Measurements from ENCODE around the gene TRIP4. TPM values are rescaled to one million over a fixed set of nuclear protein-coding genes. Genes with fewer than 3 reads are reported as not detected.

TRIP4 gene
- total and polyA plus RNA-seq, 12 donors: 12.8 to 20.0 (median 17.3) TPM

DNA sequence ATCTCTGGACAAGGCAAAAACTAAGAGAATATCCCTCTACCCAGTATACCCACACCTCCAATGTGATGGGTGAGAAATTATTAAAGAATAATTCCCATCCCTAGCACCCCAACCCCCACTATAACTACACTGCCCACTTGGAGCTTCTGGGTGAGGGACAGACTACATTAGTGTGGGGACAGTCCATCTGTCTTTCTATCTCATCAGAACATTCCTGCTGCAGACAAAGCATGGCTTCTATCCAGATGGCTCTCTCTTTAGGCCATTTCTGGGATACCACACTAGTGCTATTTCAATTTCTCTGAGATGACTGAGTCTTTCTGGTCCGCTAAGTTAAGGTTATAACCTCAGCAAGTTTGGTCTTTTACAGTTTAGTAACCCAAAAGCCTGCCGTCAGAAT, 38.3 kb upstream of the TRIP4 start:
- 90 to 97% methylated on average over 2 of the region's 2 CpGs for whole genome bisulfite sequencing, 2 donors

GRCh38 chr15:64351265-64351664, 36.4 kb upstream of the TRIP4 start:
- ATAC-seq (no peak), DNase-seq (no peak)
- intact Hi-C loops (cut with DNase I): loop anchor here in 4 of 10 donors (10.0 kb wide), 2 partner anchors 136 to 186 kb away; partner anchors contain the start of gene PPIB (in 1 of the 4)
- TF ChIP-seq, protein P1, sequence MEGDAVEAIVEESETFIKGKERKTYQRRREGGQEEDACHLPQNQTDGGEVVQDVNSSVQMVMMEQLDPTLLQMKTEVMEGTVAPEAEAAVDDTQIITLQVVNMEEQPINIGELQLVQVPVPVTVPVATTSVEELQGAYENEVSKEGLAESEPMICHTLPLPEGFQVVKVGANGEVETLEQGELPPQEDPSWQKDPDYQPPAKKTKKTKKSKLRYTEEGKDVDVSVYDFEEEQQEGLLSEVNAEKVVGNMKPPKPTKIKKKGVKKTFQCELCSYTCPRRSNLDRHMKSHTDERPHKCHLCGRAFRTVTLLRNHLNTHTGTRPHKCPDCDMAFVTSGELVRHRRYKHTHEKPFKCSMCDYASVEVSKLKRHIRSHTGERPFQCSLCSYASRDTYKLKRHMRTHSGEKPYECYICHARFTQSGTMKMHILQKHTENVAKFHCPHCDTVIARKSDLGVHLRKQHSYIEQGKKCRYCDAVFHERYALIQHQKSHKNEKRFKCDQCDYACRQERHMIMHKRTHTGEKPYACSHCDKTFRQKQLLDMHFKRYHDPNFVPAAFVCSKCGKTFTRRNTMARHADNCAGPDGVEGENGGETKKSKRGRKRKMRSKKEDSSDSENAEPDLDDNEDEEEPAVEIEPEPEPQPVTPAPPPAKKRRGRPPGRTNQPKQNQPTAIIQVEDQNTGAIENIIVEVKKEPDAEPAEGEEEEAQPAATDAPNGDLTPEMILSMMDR (IDR thresholded peaks at IDR 0.05): no peak
- Histone ChIP-seq H3K36me3 (peaks cover 0 to 34% (median 0%) of the 10 kb centered on the region in 9 donors), H3K27me3 (no peaks in the 10 kb centered on the region), H3K9me3 (no peaks in the 10 kb centered on the region), H3K27ac (peak overlapping the region in 1 of 10 donors; percentile 32), H3K4me3 (no peak overlapping the region), H3K4me1 (peaks cover 0 to 38% (median 17%) of the 10 kb centered on the region in 9 donors)
- 66 to 76% methylated on average over 7 of the region's 7 CpGs for WGBS, 2 donors

More for the DNA sequence above, 38.3 kb upstream of the TRIP4 start:
- H3K4me3 ChIP-seq: no peak overlapping the region
- no peak overlapping the region for H3K27ac ChIP-seq
- H3K4me1 ChIP-seq: peaks cover 0 to 33% (median 14%) of the 10 kb centered on the region in 9 donors
- ATAC-seq (peak in 2 of 8 donors; percentile 28 to 33), DNase-seq (no peak)
- peaks cover 0 to 34% (median 0%) of the 10 kb centered on the region in 9 donors for H3K36me3 ChIP-seq
- intact Hi-C loops (cut with DNase I): no loop called here
- TF ChIP-seq, protein P1 (IDR thresholded peaks at IDR 0.05): no peak
- no peaks in the 10 kb centered on the region for H3K9me3 ChIP-seq
- H3K27me3 ChIP-seq: no peaks in the 10 kb centered on the region

DNA sequence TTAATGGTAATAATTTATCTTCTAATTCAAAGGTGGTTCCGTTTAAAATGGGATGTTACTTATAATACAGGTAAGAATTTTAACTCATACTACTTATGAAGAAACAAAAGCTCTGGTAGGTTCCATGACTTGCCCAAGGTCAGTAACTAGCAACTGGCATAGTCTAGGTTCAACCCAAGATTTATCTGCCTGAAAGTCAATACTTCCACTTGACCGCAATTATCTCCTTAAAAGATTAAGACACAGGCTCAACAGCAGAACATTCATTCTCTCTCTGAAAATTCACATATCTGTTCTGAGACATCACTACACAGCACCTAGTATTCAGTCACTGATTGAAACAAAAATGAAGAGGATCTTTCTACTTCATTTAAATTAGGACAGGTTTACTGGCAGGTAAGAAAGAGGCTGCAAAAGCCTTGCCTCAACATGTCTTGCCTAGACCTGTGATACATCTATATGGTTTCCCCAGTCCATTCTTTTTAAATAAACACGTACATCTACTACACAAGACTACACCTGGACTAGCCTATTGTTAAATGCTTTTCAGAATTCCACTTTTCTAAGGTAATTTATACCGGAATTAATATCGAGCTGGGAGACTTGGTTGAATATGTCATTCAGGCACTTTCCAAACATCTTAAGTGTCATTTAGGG, 32.8 kb upstream of the TRIP4 start:
- 32% methylated on average over 5 of the region's 5 CpGs for WGBS, 2 donors
- Histone ChIP-seq H3K36me3 (peaks cover 0 to 16% (median 0%) of the 10 kb centered on the region in 9 donors), H3K4me1 (peaks cover 0 to 38% (median 22%) of the 10 kb centered on the region in 9 donors), H3K4me3 (peak overlapping the region; percentile 54 to 93 (median 82)), H3K27ac (peak overlapping the region in 7 of 10 donors; percentile 65 to 88 (median 80)), H3K9me3 (no peaks in the 10 kb centered on the region), H3K27me3 (no peaks in the 10 kb centered on the region)
- no peak for ATAC-seq
- TF ChIP-seq, protein P1 (IDR thresholded peaks at IDR 0.05): no peak
- intact Hi-C loops (cut with DNase I): loop anchor here in 9 of 10 donors (2.0 to 10.0 kb wide), 5 partner anchors 32 to 190 kb away; partner anchors contain the start of genes PPIB (in 1 of the 9) and TRIP4 (in 1 of the 9)
- no peak for DNase-seq

DNA sequence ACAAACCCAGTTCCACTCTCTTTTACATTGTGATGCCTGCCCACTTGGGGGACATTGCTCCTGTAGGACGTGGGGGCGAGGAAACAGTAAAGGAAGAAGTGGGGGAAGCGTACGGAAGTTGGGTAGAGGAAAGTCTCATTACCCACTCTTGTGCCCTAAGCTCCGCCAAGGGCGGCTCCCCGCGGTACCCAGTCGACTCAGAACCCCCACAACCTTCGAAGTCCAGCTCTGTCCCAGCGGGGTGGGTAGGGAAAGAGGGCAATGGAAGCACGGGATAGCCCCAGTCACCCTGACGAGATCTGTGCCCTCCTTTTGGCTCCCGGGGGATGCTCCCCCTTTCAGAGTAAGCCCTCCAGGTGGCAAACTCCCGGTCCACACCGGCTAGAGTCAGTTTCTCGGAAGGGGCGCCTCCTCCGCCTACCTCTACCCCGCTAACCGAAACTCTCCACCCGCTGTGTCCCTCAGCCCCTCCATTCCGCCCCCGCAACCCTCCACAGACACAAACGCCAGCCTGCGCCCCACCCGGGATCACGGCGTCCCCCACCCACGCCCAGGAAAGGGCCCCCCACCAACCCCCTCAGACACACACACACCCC, 32.2 kb upstream of the TRIP4 start:
- Histone ChIP-seq H3K27me3 (no peaks in the 10 kb centered on the region), H3K4me3 (peak overlapping the region; percentile 54 to 93 (median 82)), H3K36me3 (peaks cover 0 to 13% (median 0%) of the 10 kb centered on the region in 9 donors), H3K27ac (peak overlapping the region in 9 of 10 donors; percentile 10 to 88 (median 78)), H3K4me1 (peaks cover 0 to 38% (median 22%) of the 10 kb centered on the region in 9 donors), H3K9me3 (no peaks in the 10 kb centered on the region)
- DNase-seq: peak in 1 of 2 donors; percentile 25
- 1% methylated on average over 30 of the region's 30 CpGs for WGBS, 2 donors
- TF ChIP-seq, protein P1 (IDR thresholded peaks at IDR 0.05): no peak
- intact Hi-C loops (cut with DNase I): loop anchor here in 9 of 10 donors (2.0 to 10.0 kb wide), 5 partner anchors 31 to 191 kb away; partner anchors contain the start of genes PPIB (in 1 of the 9) and TRIP4 (in 1 of the 9)
- peak; percentile 11 to 51 (median 28) for ATAC-seq

Data from heart right ventricle (tissue), 16 donors.